BE2C (cell line): Measurements from ENCODE around the gene HINFP.

ENCODE experiments used
- DNase-seq: peaks from one replicate; pipeline ENCODE4 v3.0.0-alpha.2; 2020
- H3K27me3 ChIP-seq: fragments of 250-450 bp; sonication (Bioruptor Pico); 2 replicates; pipeline ENCODE4 v1.5.1; 2020; ENCODE audit warnings: mild to moderate bottlenecking
- H3K36me3 ChIP-seq: fragments of 250-450 bp; sonication (Bioruptor Pico); 2 replicates; pipeline ENCODE4 v1.5.1; 2020; ENCODE audit warnings: mild to moderate bottlenecking
- H3K4me1 ChIP-seq: fragments of 250-450 bp; sonication (Bioruptor Pico); 2 replicates; pipeline ENCODE4 v1.5.1; 2020
- H3K4me3 ChIP-seq: 2 replicates; pipeline ENCODE4 v1.5.1; 2011; ENCODE audit warnings: low read depth, low read length
- H3K9me3 ChIP-seq: fragments of 250-450 bp; sonication (Bioruptor Pico); 2 replicates; pipeline ENCODE4 v1.5.1; 2020
- TF ChIP-seq, protein P1 (sequence below): IDR thresholded peaks from 2 replicates; pipeline ENCODE4 v1.5.1; 2012; ENCODE audit warnings: mild to moderate bottlenecking, low read depth, low read length

The HINFP gene

GRCh38 chr11:119106564-119107537, 14.5 kb upstream of the HINFP start, which contains the start of gene C2CD2L:
TSS of gene C2CD2L (plus strand) at chr11:119107344. CDS start at chr11:119107742, 398 bp downstream.
- Histone ChIP-seq H3K4me1 (peaks cover 12% of the 10 kb centered on the region), H3K36me3 (peaks cover 12% of the 10 kb centered on the region), H3K9me3 (no peaks in the 10 kb centered on the region), H3K27me3 (no peaks in the 10 kb centered on the region), H3K4me3 (peak within 1 kb of the TSS; percentile 75)
- DNase-seq = peak; percentile 90
- TF ChIP-seq, protein P1, sequence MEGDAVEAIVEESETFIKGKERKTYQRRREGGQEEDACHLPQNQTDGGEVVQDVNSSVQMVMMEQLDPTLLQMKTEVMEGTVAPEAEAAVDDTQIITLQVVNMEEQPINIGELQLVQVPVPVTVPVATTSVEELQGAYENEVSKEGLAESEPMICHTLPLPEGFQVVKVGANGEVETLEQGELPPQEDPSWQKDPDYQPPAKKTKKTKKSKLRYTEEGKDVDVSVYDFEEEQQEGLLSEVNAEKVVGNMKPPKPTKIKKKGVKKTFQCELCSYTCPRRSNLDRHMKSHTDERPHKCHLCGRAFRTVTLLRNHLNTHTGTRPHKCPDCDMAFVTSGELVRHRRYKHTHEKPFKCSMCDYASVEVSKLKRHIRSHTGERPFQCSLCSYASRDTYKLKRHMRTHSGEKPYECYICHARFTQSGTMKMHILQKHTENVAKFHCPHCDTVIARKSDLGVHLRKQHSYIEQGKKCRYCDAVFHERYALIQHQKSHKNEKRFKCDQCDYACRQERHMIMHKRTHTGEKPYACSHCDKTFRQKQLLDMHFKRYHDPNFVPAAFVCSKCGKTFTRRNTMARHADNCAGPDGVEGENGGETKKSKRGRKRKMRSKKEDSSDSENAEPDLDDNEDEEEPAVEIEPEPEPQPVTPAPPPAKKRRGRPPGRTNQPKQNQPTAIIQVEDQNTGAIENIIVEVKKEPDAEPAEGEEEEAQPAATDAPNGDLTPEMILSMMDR = no peak

- DNase-seq = no peak
- TF ChIP-seq, protein P1 = no peak
- Histone ChIP-seq H3K36me3 (peaks cover 17% of the 10 kb centered on the region), H3K27me3 (no peaks in the 10 kb centered on the region), H3K4me1 (peaks cover 12% of the 10 kb centered on the region), H3K9me3 (no peaks in the 10 kb centered on the region), H3K4me3 (peak overlapping the region; percentile 75)
Observed at GRCh38 chr11:119107538-119108145, 13.7 kb upstream of the HINFP start.

- Histone ChIP-seq H3K27me3 (no peaks in the 10 kb centered on the region), H3K4me3 (peak overlapping the region; percentile 75), H3K36me3 (peaks cover 20% of the 10 kb centered on the region), H3K9me3 (no peaks in the 10 kb centered on the region), H3K4me1 (peaks cover 12% of the 10 kb centered on the region)
- DNase-seq = peak; percentile 68
- TF ChIP-seq, protein P1 = no peak
Observed at GRCh38 chr11:119108146-119108856, 13.1 kb upstream of the HINFP start.

DNA sequence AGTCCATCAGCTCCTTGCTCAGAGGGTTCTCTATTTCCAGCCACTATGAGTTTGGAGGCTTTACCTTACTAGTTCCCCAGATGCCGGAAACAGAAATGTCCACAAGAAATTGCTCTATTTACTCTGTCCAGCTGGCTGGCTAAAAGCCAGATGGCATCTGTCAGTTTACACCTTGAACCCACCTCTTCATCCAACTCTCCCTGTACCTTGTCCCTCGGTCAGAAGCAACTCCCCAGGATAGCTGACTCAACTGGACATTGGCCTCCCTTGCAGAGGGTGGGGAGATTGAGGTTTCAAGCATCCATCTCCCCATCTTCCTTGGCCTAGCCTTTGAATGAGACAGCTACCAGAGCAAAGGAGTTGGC, 12.5 kb upstream of the HINFP start:
- Histone ChIP-seq H3K4me1 (peaks cover 12% of the 10 kb centered on the region), H3K36me3 (peaks cover 23% of the 10 kb centered on the region), H3K9me3 (no peaks in the 10 kb centered on the region), H3K4me3 (peak overlapping the region; percentile 75), H3K27me3 (no peaks in the 10 kb centered on the region)
- no peak for DNase-seq
- TF ChIP-seq, protein P1 = no peak

- no peak for DNase-seq
- TF ChIP-seq, protein P1 = no peak
Observed at GRCh38 chr11:119109843-119110242, 11.5 kb upstream of the HINFP start.

More at GRCh38 chr11:119109843-119110242, 11.5 kb upstream of the HINFP start:
- H3K4me1 ChIP-seq = peaks cover 12% of the 10 kb centered on the region
- H3K4me3 ChIP-seq = no peak overlapping the region
- H3K9me3 ChIP-seq = no peaks in the 10 kb centered on the region
- H3K27me3 ChIP-seq = no peaks in the 10 kb centered on the region
- H3K36me3 ChIP-seq = peaks cover 26% of the 10 kb centered on the region
